AG04450 (cell line): Measurements from ENCODE around the gene IL12RB1. TPM values are rescaled to one million over a fixed set of nuclear protein-coding genes. Genes with fewer than 3 reads are reported as not detected.
A peak's percentile ranks its signal among the peaks of the same experiment; 100 is the strongest.

ENCODE experiments used
- CTCF ChIA-PET: fragments of 300-600, 350-600 bp; formaldehyde crosslinking; extraction: SDS; loops from one replicate; lab custom pipeline; 2022; ENCODE audit warnings: antibody characterized with exemption, inconsistent platforms; lab: Charles Lee
- POLR2A ChIA-PET: fragments of 350-600 bp; formaldehyde crosslinking; extraction: SDS; loops from one replicate; lab custom pipeline; 2021; ENCODE audit warnings: antibody characterized with exemption, inconsistent platforms; lab: Yijun Ruan, JAX
- DNase-seq: peaks from one replicate; pipeline ENCODE4 v3.0.0-alpha.2; 2011; ENCODE audit warnings: low read depth, low spot score
- H3K27ac ChIP-seq: one replicate; pipeline ENCODE4 v1.5.1; 2012; ENCODE audit warnings: low read depth, low read length, control low read depth
- H3K27me3 ChIP-seq: one replicate; pipeline ENCODE4 v1.6.0; 2012; ENCODE audit warnings: low read length; ENCODE audit not compliant: control insufficient read depth, insufficient read depth
- H3K4me3 ChIP-seq: 2 replicates; pipeline ENCODE4 v1.5.1; 2011; ENCODE audit warnings: mild to moderate bottlenecking, low read depth, low read length, control low read depth
- H3K9me3 ChIP-seq: 2 replicates; pipeline ENCODE4 v1.5.1; 2012; ENCODE audit warnings: low read length; ENCODE audit not compliant: control insufficient read depth, insufficient read depth
- CTCF ChIP-seq: IDR thresholded peaks from 2 replicates; pipeline ENCODE4 v1.5.1; 2011; ENCODE audit warnings: low read depth, low read length, control low read depth, inconsistent platforms
- polyA plus RNA-seq: library from polyadenylated mRNA; depleted of rRNA; stranded (reverse); fragments of >200 nt; gene quantifications from 2 replicates; pipeline ENCODE4 v1.2.3, GENCODE V29; 2011

IL12RB1 gene
- polyA plus RNA-seq, 1 experiment, result 0.05 TPM

- DNase-seq, result no peak
- Histone ChIP-seq H3K27me3 (peaks cover 21% of the 10 kb centered on the region), H3K27ac (no peak overlapping the region), H3K9me3 (no peaks in the 10 kb centered on the region; the same call in none of the 2 replicates), H3K4me3 (peak overlapping the region; percentile 64)
- CTCF ChIA-PET, result interaction anchor here (0.9 kb wide), 1 partner anchor 13 kb away, joined by 3 read pairs; no protein-coding TSS in a partner anchor
- TF ChIP-seq CTCF, result no peak
- POLR2A ChIA-PET, result no interaction called here
These were observed 11.5 kb upstream of the IL12RB1 start for GRCh38 chr19:18097993-18098890.

GRCh38 chr19:18097217-18097992 is 10.7 kb upstream of the IL12RB1 start, which contains the start of gene MAST3:
Gene MAST3 (plus strand): TSS chr19:18097778. CDS start chr19:18097793, 15 bp downstream.
- Histone ChIP-seq H3K27me3 (peaks cover 21% of the 10 kb centered on the region), H3K27ac (no peak within 1 kb of the TSS), H3K9me3 (no peaks in the 10 kb centered on the region; the same call in none of the 2 replicates), H3K4me3 (peak within 1 kb of the TSS; percentile 64)
- no peak for DNase-seq
- TF ChIP-seq CTCF, result no peak
- POLR2A ChIA-PET, result interaction anchor here (0.6 kb wide), 1 partner anchor 145 kb away, joined by 5 read pairs; no protein-coding TSS in a partner anchor
- CTCF ChIA-PET, result interaction anchor here (0.9 kb wide), 1 partner anchor 14 kb away, joined by 3 read pairs; no protein-coding TSS in a partner anchor

- no peak overlapping the region for H3K27ac ChIP-seq
- H3K27me3 ChIP-seq, result peaks cover 17% of the 10 kb centered on the region
- no peak for DNase-seq
- no peaks in the 10 kb centered on the region; the same call in none of the 2 replicates for H3K9me3 ChIP-seq
- POLR2A ChIA-PET, result no interaction called here
- no peak for TF ChIP-seq CTCF
- no peak overlapping the region for H3K4me3 ChIP-seq
- CTCF ChIA-PET, result no interaction called here
These were observed 9.5 kb upstream of the IL12RB1 start for GRCh38 chr19:18096258-18096657.

GRCh38 chr19:18093439-18094161 is 6.9 kb upstream of the IL12RB1 start:
- no peaks in the 10 kb centered on the region; the same call in none of the 2 replicates for H3K9me3 ChIP-seq
- peaks cover 4% of the 10 kb centered on the region for H3K27me3 ChIP-seq
- no peak overlapping the region for H3K4me3 ChIP-seq
- no peak for DNase-seq
- TF ChIP-seq CTCF, result no peak
- H3K27ac ChIP-seq, result no peak overlapping the region
- ChIA-PET POLR2A (no interaction called here), CTCF (interaction anchor here (1.9 kb wide), 1 partner anchor 19 kb away, joined by 5 read pairs; no protein-coding TSS in a partner anchor)
